ENCODE measurements around the gene FASN. TPM values are rescaled to one million over a fixed set of nuclear protein-coding genes. Genes with fewer than 3 reads are reported as not detected.

The FASN gene
- total RNA-seq, 1 experiment from 2014 or later = 151 TPM

- DNase-seq (ENCODE audit: low read depth) = no peak
These were observed 39.2 kb downstream of the FASN start for GRCh38 chr17:82058855-82059249.

- no peak for DNase-seq (ENCODE audit: low read depth)
These were observed 39.7 kb downstream of the FASN start for GRCh38 chr17:82058230-82058854.

GRCh38 chr17:82056729-82057621, 41.1 kb downstream of the FASN start:
- no peak for DNase-seq (ENCODE audit: low read depth)

GRCh38 chr17:82055965-82056728, 41.9 kb downstream of the FASN start:
- DNase-seq (ENCODE audit: low read depth) = no peak

GRCh38 chr17:82055023-82055964, 42.7 kb downstream of the FASN start:
- no peak for DNase-seq (ENCODE audit: low read depth)

- no peak for DNase-seq (ENCODE audit: low read depth)
These were observed 43.5 kb downstream of the FASN start for GRCh38 chr17:82054351-82055022.

GRCh38 chr17:82053556-82054263, 44.3 kb downstream of the FASN start:
- no peak for DNase-seq (ENCODE audit: low read depth)

- no peak for DNase-seq (ENCODE audit: low read depth)
These were observed 44.9 kb downstream of the FASN start for GRCh38 chr17:82053130-82053529.

- DNase-seq (ENCODE audit: low read depth) = no peak
These were observed 45.4 kb downstream of the FASN start for GRCh38 chr17:82052638-82053059.

GRCh38 chr17:82051776-82052637, 46.0 kb downstream of the FASN start, which contains the start of the genes GPS1 and RFNG:
TSS of gene GPS1 (plus strand) at chr17:82051898. CDS start at chr17:82051932, 34 bp downstream.
TSS of gene RFNG (minus strand) at chr17:82051811. CDS start at chr17:82051766, 45 bp downstream.
- no peak for DNase-seq (ENCODE audit: low read depth)

GRCh38 chr17:82050761-82051641, 47.0 kb downstream of the FASN start:
- DNase-seq (ENCODE audit: low read depth) = no peak

GRCh38 chr17:82050152-82050760, 47.8 kb downstream of the FASN start:
- no peak for DNase-seq (ENCODE audit: low read depth)

GRCh38 chr17:82049521-82049971, 48.5 kb downstream of the FASN start:
- no peak for DNase-seq (ENCODE audit: low read depth)

GRCh38 chr17:82049106-82049505, 48.9 kb downstream of the FASN start:
- DNase-seq (ENCODE audit: low read depth) = no peak

GRCh38 chr17:82048571-82048971, 49.5 kb downstream of the FASN start:
- DNase-seq (ENCODE audit: low read depth) = no peak

- DNase-seq (ENCODE audit: low read depth) = no peak
These were observed 50.0 kb downstream of the FASN start for GRCh38 chr17:82047914-82048570.

Measured in HT1080 (cell line).